Spinal cord (tissue), 10 donors: Measurements from ENCODE around the gene TNXB. TPM values are rescaled to one million over a fixed set of nuclear protein-coding genes. Genes with fewer than 3 reads are reported as not detected.
"Not testable (repeated sequence)": the region's sequence is repeated elsewhere in the genome, so short reads cannot be mapped to it uniquely, and the experiment has no call there.

Experiments used
- DNase-seq, 6 donors: peaks; one replicate each; pipeline versions ENCODE4 v3.0.0 to v3.0.0-alpha.2; 2013 to 2015; ENCODE audit warnings: low spot score in 6 of 6, low read depth in 4 of 6
- H3K27ac ChIP-seq: one replicate; pipeline ENCODE4 v1.5.1; 2013; ENCODE audit warnings: low read depth, low read length, control low read depth
- H3K27me3 ChIP-seq: one replicate; pipeline ENCODE4 v1.6.1; 2013; ENCODE audit warnings: low read length; ENCODE audit not compliant: control insufficient read depth, insufficient read depth
- H3K36me3 ChIP-seq: one replicate; pipeline ENCODE4 v1.6.1; 2013; ENCODE audit warnings: low read length; ENCODE audit not compliant: control insufficient read depth, insufficient read depth
- H3K4me1 ChIP-seq: one replicate; pipeline ENCODE4 v1.6.1; 2013; ENCODE audit warnings: low read length; ENCODE audit not compliant: control insufficient read depth, insufficient read depth
- H3K4me3 ChIP-seq: one replicate; pipeline ENCODE4 v1.5.1; 2013; ENCODE audit warnings: low read depth, low read length, control low read depth
- H3K9me3 ChIP-seq: one replicate; pipeline ENCODE4 v1.6.1; 2013; ENCODE audit warnings: low read length; ENCODE audit not compliant: control insufficient read depth, insufficient read depth
- WGBS: methylation state at CpG from one replicate; pipeline ENCODE4 v1.1.5; 2013; ENCODE audit warnings: missing lambda C conversion rate; ENCODE audit not compliant: insufficient coverage; 5-methylcytosine and 5-hydroxymethylcytosine counted together
- polyA plus RNA-seq, 2 donors: library from polyadenylated mRNA; unstranded; fragments of 120-200 nt; gene quantifications; one replicate each; pipeline ENCODE4 v1.2.1, GENCODE V29; 2013; ENCODE audit not compliant: insufficient read length in 2 of 2
- total RNA-seq, 2 donors: library from RNA; depleted of rRNA in 1 of 2; stranded (reverse); fragments of 120-200 nt in 1 of 2; fragments of >200 nt in 1 of 2; gene quantifications; one replicate each; pipeline versions ENCODE4 v1.2.3 to v1.2.4, GENCODE V29; 2013 to 2014
- donor health status: healthy.

Gene TNXB
- total and polyA plus RNA-seq, 4 donors = 26.1 to 78.4 (median 50.1) TPM

GRCh38 chr6:32052626-32053025 lies 56.5 kb downstream of the TNXB start:
- not testable (repeated sequence) for H3K27me3 ChIP-seq, H3K36me3 ChIP-seq, H3K4me3 ChIP-seq, DNase-seq, H3K27ac ChIP-seq, H3K9me3 ChIP-seq
- H3K4me1 ChIP-seq = peaks cover 11% of the 10 kb centered on the region
- WGBS = 86% methylated on average over 13 of the region's 20 CpGs

GRCh38 chr6:32050562-32050961 lies 58.6 kb downstream of the TNXB start:
- Histone ChIP-seq H3K4me3 (no peak overlapping the region), H3K36me3 (peaks cover 3% of the 10 kb centered on the region), H3K4me1 (peaks cover 30% of the 10 kb centered on the region), H3K9me3 (no peaks in the 10 kb centered on the region), H3K27me3 (no peaks in the 10 kb centered on the region), H3K27ac (no peak overlapping the region)
- DNase-seq = no peak
- WGBS = 59% methylated on average over 5 of the region's 5 CpGs

DNA sequence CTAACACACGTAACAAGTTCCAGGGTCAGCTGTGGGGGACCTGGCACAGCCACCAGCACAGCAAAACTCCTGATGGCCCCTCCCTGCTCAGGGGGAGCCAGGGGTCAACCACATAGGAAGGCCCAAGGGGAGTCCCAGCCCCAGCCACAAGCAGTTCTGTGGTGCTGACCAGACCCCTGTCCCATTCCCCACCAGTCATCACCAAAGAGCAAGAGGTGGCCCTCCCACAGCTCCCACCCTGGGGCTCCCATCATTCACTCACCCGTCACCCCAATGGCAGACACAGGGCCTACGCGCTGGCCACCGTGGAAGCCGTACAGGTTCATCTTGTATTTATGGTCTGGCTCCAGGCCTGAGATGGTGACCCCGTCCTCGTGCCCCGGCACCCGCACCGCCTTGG lies 59.4 kb downstream of the TNXB start:
- H3K4me3 ChIP-seq, H3K27me3 ChIP-seq, H3K27ac ChIP-seq, H3K36me3 ChIP-seq, H3K9me3 ChIP-seq, DNase-seq: not testable (repeated sequence)
- H3K4me1 ChIP-seq = peaks cover 30% of the 10 kb centered on the region
- 100% methylated on average over 2 of the region's 11 CpGs for WGBS

- H3K4me3 ChIP-seq, DNase-seq, H3K27ac ChIP-seq, H3K36me3 ChIP-seq, H3K9me3 ChIP-seq, H3K27me3 ChIP-seq: not testable (repeated sequence)
- WGBS = 93% methylated on average over 9 of the region's 21 CpGs
- H3K4me1 ChIP-seq = peaks cover 30% of the 10 kb centered on the region
These were observed 60.0 kb downstream of the TNXB start for GRCh38 chr6:32049149-32049548.

DNA sequence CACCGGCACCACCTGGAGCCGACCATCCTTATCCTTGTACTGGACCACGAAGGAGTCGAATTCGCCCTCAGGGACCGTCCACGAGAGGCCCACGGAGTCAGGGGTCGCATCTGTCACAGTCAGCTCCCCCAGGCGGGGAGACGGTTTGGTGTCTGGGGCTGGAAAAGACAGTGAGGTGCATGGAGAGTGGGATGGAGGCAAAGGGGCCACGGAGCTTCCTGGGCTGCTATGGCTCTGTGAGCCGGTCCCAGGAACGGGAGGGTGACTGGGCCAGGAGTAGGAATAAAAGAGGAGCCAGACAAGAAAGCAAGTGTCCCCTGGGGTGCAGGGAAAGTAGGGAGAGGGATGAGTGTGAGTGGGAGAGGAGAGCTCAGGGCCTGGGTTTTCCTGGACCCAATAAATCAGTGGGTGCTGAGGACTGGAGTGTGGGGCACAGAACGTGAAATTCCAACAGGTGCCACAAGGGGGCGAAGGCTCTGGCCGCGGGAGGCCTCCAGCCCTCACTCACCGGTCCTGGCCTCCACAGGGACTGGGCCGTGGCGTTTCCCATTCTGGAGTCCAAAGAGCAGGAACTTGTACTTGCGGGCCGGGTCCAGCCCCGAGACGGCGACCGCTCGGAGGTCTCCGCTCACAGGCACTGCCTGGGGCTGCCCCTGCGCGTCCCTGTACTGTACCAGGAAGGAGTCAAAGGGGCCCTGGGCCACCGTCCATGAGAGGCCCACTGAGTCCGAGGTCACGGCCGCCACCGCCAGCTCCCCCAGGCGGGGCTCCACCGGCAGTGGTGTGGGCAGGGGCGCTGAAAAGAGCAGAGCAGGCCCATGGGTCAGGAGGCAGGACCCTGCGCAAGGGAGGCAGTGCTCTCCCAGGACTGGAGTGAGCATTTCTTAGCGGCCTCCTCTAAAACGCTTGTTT lies 61.0 kb downstream of the TNXB start:
- DNase-seq = peak in 2 of 6 donors; percentile 54 to 65
- no peak overlapping the region for H3K4me3 ChIP-seq

DNA sequence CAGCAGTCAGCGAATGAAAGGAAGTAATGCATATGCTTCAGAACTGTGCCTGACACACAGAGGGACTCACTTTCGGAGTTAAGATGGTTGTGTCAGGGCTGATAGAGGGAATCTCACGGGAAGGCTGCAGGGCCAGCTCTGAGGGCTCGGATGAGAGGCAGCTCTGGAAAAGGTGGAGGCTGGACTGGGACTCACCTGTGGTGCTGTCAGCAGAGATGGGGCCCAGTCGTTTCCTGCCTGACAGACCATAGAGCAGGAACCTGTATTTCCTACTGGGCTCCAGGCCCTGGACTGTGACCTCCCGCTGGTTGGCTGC lies 61.6 kb downstream of the TNXB start:
- peak overlapping the region; percentile 29 for H3K27ac ChIP-seq
- peaks cover 3% of the 10 kb centered on the region for H3K36me3 ChIP-seq

More for the DNA sequence above, 61.0 kb downstream of the TNXB start:
- no peaks in the 10 kb centered on the region for H3K27me3 ChIP-seq
- H3K4me1 ChIP-seq = peaks cover 30% of the 10 kb centered on the region
- H3K9me3 ChIP-seq = no peaks in the 10 kb centered on the region
- H3K36me3 ChIP-seq = peaks cover 3% of the 10 kb centered on the region
- H3K27ac ChIP-seq = peak overlapping the region; percentile 29
- WGBS = 57% methylated on average over 42 of the region's 42 CpGs

GRCh38 chr6:32047084-32047478 lies 62.1 kb downstream of the TNXB start:
- peak in 1 of 6 donors; percentile 18 for DNase-seq
- Histone ChIP-seq H3K4me3 (no peak overlapping the region), H3K9me3 (no peaks in the 10 kb centered on the region), H3K36me3 (peaks cover 3% of the 10 kb centered on the region), H3K4me1 (peaks cover 30% of the 10 kb centered on the region), H3K27ac (peak overlapping the region; percentile 29), H3K27me3 (no peaks in the 10 kb centered on the region)
- WGBS = 78% methylated on average over 5 of the region's 11 CpGs

More for the DNA sequence above, 61.6 kb downstream of the TNXB start:
- H3K9me3 ChIP-seq = no peaks in the 10 kb centered on the region
- H3K4me1 ChIP-seq = peaks cover 30% of the 10 kb centered on the region
- no peak overlapping the region for H3K4me3 ChIP-seq
- no peak for DNase-seq
- 84% methylated on average over 6 of the region's 6 CpGs for WGBS
- no peaks in the 10 kb centered on the region for H3K27me3 ChIP-seq

GRCh38 chr6:32046450-32047083 lies 62.6 kb downstream of the TNXB start:
- H3K4me1 ChIP-seq = peaks cover 30% of the 10 kb centered on the region
- H3K9me3 ChIP-seq = no peaks in the 10 kb centered on the region
- DNase-seq = peak in 4 of 6 donors; percentile 38 to 84 (median 69)
- H3K27me3 ChIP-seq = no peaks in the 10 kb centered on the region
- WGBS = 29% methylated on average over 12 of the region's 14 CpGs
- peaks cover 3% of the 10 kb centered on the region for H3K36me3 ChIP-seq
- H3K4me3 ChIP-seq = no peak overlapping the region
- peak overlapping the region; percentile 29 for H3K27ac ChIP-seq

GRCh38 chr6:32045811-32046449 lies 63.2 kb downstream of the TNXB start:
- no peaks in the 10 kb centered on the region for H3K27me3 ChIP-seq
- no peak overlapping the region for H3K4me3 ChIP-seq
- H3K9me3 ChIP-seq = no peaks in the 10 kb centered on the region
- peak in 2 of 6 donors; percentile 9 to 11 for DNase-seq
- 49% methylated on average over 14 of the region's 22 CpGs for WGBS
- peaks cover 30% of the 10 kb centered on the region for H3K4me1 ChIP-seq
- peak overlapping the region; percentile 29 for H3K27ac ChIP-seq
- peaks cover 3% of the 10 kb centered on the region for H3K36me3 ChIP-seq
